Right forelimb (tissue), 1 donor: Measurements from ENCODE around the gene ANGPTL2.

Experiments used
- DNase-seq: peaks from one replicate; pipeline ENCODE4 v3.0.0-alpha.2; 2018

Gene ANGPTL2

GRCh38 chr9:127092041-127092608 lies 30.3 kb downstream of the ANGPTL2 start:
- DNase-seq, result no peak

- peak; percentile 35 for DNase-seq
These were observed 30.9 kb downstream of the ANGPTL2 start for GRCh38 chr9:127091526-127091925.

GRCh38 chr9:127090341-127090985 lies 32.0 kb downstream of the ANGPTL2 start:
- DNase-seq, result peak; percentile 19

- DNase-seq, result peak; percentile 28
These were observed 32.8 kb downstream of the ANGPTL2 start for GRCh38 chr9:127089631-127090081.

GRCh38 chr9:127088724-127089615 lies 33.5 kb downstream of the ANGPTL2 start:
- peak; percentile 42 for DNase-seq

GRCh38 chr9:127087836-127088235 lies 34.6 kb downstream of the ANGPTL2 start:
- DNase-seq, result peak; percentile 18

- DNase-seq, result no peak
These were observed 35.0 kb downstream of the ANGPTL2 start for GRCh38 chr9:127087411-127087810.

GRCh38 chr9:127086771-127087170 lies 35.7 kb downstream of the ANGPTL2 start:
- DNase-seq, result no peak

DNA sequence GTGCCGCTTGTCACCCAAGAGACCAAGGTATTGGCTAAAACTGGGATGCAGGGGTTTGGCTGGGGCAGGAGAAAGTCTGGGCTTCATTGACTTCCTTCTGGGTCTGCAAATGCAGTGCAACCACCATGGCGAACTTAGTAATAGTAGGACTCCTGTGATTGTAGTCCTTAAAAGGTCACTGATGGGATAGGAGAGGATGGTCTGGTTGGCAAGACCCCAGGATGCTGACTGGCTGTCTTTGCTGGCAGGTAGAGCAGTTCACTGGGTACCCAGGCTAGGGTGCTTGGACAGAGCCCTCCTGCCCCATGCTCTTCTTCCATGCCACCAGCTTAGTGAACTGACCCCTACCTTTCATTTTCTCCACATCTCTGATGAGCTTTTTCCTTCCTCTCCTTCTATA lies 37.2 kb downstream of the ANGPTL2 start:
- DNase-seq, result no peak

DNA sequence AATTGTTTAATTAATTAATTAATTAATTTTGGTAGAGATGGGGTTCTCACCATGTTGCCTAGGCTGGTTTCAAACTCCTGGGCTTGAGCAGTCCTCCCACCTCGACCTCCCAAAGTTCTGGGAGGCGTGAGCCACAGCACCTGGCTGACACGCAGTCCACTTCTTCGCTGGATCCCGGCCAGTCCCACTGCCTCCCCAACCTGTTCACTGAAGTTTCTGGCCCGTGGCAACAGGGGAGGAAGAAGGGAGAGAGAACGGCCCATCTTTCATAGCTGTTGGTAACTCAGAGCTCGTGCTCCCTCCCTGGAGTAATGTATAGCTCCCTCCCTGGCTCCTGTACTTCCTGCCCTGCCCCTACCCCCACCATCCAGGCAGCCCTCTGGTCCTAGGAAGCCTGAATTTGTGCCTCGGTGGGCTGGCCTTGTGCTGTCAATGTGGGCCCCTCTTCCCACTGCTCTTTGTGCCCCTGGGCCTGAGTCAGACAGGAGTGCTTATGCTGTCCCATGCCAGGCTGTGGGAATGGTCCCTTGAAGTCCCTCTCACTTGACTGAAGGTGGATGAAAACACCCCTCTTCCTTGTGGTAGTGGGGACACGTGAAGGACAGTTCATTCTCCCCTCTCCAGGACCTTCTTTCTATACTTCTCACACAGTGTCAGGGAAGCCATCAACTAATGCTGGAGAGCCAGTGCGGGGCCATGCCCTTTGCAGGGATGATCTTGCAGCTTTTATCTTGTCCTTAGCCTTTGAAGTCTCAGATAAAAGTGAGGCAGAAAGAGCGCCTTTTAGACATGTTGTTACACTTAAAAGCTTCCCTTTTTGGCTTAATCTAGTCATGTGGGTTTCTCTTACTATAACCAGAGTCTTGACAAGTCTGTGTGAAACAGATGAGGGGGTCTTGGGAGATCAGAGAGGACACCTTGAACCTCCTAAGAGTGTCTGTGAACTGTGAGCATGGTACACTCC lies 38.1 kb downstream of the ANGPTL2 start:
- DNase-seq, result no peak

DNA sequence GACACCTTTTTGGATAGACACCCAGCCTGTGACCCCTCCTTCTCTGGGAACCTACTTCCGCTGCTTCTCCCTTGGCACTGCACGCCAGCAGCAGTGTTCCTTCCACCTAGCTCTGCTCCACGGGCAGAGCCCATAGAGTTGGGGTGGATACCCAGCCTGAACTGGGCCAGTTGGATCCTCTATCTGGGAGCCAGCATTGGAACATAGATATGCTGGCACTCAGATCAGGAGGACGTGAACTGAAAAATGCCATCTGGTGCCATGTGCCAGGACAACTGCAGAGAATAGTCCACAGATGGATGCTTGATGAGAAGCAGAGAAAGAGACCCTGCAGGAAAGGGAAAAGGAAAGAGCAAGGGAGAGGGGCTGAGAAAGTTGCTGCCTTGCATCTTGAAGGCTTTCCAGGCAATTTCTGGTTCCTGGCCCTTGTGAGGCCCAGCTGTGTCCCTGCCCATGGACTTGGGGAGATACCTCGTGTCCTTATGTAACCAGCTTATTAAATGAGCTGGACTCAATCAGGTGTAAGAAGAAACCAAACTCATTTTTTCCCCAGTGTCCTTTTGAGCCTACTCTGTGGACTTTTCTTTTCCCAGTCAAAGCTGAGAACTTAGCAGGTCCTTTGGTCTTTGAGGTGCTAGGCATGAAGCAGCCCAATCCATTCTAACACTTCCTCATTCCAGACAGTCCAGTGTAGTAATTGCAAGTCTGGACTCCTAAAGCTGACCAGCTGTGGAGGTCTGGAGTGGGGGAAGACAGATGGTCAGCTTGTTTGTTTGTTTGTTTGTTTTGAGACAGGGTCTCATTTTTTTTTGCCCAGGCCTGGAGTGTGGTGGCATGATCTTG lies 39.1 kb downstream of the ANGPTL2 start:
- no peak for DNase-seq

GRCh38 chr9:127081250-127082185 lies 40.9 kb downstream of the ANGPTL2 start:
- no peak for DNase-seq

GRCh38 chr9:127079446-127080140 lies 42.8 kb downstream of the ANGPTL2 start:
- no peak for DNase-seq

DNA sequence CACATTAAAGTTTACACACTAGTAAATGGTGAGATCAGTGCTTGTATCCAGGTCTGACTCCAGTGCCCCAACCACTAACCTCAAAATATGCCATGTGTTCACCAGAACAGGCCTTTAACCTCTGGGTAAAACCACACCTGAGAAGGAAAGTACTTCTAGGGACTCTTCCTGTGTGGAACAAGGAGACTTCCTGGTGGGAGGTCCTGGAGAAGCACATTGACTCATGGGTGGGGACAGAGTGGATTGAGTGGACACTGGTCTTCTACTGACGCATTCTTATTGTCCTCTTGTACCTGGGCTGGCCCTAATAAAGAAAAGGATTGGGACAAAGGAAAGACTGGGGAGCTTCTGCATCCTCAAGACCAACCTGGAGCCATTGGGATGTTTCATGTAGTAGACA lies 43.4 kb downstream of the ANGPTL2 start:
- no peak for DNase-seq

- DNase-seq, result no peak
These were observed 44.1 kb downstream of the ANGPTL2 start for GRCh38 chr9:127078336-127078735.

GRCh38 chr9:127077644-127077946 lies 44.8 kb downstream of the ANGPTL2 start:
- no peak for DNase-seq

GRCh38 chr9:127076860-127077643 lies 45.4 kb downstream of the ANGPTL2 start:
- DNase-seq, result no peak

GRCh38 chr9:127075624-127076372 lies 46.6 kb downstream of the ANGPTL2 start:
- no peak for DNase-seq
